ENCODE measurements around the gene IL36B.

The IL36B gene

DNA sequence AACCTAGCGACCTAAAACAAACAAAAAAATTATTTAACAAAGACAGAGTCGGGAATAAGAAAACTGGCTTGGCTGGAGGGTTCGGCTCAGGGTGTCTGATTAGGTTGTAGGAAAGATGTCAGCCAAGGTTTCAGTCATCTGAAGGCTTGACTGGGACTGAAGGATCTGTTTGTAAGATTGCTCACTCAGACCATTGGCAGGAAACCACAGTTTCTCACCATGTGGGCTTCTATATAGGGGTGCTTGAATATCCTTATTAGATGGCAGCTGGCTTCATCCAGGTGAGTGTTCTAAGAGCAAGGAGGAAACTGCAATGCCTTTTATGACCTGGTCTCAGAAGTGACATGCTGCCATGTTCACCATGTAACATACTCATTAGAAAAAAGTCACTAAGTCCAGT is 999 bp upstream of the IL36B start:
- ATAC-seq: no peak

DNA sequence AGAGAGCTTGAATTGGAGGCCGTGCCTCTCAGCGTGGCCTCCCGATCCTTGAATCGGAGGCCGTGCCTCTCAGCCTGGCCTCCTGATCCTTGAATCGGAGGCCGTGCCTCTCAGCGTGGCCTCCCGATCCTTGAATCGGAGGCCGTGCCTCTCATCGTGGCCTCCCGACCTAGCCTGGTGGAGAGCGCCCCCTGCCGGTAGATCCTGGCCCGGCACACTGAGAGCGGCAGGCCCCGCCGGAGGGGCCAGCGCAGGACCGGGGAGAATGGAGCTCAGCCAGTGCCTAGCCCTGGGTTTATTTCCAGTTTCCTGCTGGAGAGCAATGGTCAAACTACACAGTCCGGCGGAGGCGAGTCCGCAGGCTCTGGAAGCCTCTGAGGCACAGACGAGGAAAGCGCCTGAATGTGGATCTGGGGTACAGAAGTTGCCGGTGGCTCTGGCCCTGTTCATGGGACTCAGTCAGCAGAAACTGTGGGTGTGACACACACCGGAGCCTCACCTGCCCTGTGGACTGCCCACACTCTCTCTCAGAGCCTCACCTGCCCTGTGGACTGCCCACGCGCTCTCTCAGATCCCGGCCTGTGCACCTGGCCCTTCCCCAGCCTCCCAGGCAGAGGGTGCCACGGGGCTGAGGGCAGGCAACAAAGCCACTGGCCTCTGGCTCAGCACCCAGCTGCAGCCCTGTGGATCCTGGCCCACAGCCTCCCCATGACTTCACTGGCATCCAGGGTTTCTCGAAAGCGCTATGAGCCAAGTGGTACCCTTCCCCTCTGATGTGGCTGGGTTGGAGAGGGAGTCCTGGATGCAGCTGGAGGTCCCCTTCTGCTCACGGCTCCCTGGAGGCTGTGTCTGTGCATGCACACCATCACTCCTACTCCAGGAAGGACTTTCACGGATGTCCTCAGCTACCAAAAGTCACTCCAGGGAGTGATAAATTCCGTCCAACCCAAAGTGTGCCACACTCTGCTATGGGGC is 1.5 kb downstream of the IL36B start:
- TF ChIP-seq, protein P1, sequence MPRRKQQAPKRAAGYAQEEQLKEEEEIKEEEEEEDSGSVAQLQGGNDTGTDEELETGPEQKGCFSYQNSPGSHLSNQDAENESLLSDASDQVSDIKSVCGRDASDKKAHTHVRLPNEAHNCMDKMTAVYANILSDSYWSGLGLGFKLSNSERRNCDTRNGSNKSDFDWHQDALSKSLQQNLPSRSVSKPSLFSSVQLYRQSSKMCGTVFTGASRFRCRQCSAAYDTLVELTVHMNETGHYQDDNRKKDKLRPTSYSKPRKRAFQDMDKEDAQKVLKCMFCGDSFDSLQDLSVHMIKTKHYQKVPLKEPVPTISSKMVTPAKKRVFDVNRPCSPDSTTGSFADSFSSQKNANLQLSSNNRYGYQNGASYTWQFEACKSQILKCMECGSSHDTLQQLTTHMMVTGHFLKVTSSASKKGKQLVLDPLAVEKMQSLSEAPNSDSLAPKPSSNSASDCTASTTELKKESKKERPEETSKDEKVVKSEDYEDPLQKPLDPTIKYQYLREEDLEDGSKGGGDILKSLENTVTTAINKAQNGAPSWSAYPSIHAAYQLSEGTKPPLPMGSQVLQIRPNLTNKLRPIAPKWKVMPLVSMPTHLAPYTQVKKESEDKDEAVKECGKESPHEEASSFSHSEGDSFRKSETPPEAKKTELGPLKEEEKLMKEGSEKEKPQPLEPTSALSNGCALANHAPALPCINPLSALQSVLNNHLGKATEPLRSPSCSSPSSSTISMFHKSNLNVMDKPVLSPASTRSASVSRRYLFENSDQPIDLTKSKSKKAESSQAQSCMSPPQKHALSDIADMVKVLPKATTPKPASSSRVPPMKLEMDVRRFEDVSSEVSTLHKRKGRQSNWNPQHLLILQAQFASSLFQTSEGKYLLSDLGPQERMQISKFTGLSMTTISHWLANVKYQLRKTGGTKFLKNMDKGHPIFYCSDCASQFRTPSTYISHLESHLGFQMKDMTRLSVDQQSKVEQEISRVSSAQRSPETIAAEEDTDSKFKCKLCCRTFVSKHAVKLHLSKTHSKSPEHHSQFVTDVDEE (CRISPR knock-in tag; IDR thresholded peaks at IDR 0.05): no peak
- TF ChIP-seq GLIS3 (CRISPR knock-in tag; IDR thresholded peaks at IDR 0.05) (no peak), ZNF565 (CRISPR knock-in tag; conservative IDR thresholded peaks at IDR 0.05; ENCODE audit: low read depth) (no peak), BACH2 (CRISPR knock-in tag; IDR thresholded peaks at IDR 0.05; ENCODE audit: borderline replicate concordance) (no peak), ESRRG (CRISPR knock-in tag; IDR thresholded peaks at IDR 0.05) (no peak)
- TF ChIP-seq, protein P2, sequence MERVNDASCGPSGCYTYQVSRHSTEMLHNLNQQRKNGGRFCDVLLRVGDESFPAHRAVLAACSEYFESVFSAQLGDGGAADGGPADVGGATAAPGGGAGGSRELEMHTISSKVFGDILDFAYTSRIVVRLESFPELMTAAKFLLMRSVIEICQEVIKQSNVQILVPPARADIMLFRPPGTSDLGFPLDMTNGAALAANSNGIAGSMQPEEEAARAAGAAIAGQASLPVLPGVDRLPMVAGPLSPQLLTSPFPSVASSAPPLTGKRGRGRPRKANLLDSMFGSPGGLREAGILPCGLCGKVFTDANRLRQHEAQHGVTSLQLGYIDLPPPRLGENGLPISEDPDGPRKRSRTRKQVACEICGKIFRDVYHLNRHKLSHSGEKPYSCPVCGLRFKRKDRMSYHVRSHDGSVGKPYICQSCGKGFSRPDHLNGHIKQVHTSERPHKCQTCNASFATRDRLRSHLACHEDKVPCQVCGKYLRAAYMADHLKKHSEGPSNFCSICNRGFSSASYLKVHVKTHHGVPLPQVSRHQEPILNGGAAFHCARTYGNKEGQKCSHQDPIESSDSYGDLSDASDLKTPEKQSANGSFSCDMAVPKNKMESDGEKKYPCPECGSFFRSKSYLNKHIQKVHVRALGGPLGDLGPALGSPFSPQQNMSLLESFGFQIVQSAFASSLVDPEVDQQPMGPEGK (CRISPR knock-in tag; IDR thresholded peaks at IDR 0.05; ENCODE audit: borderline replicate concordance): no peak
- no peak for ATAC-seq

More for the DNA sequence above, 999 bp upstream of the IL36B start:
- no peak for TF ChIP-seq SNAI2 (CRISPR knock-in tag; IDR thresholded peaks at IDR 0.05)
- TF ChIP-seq, protein P3, sequence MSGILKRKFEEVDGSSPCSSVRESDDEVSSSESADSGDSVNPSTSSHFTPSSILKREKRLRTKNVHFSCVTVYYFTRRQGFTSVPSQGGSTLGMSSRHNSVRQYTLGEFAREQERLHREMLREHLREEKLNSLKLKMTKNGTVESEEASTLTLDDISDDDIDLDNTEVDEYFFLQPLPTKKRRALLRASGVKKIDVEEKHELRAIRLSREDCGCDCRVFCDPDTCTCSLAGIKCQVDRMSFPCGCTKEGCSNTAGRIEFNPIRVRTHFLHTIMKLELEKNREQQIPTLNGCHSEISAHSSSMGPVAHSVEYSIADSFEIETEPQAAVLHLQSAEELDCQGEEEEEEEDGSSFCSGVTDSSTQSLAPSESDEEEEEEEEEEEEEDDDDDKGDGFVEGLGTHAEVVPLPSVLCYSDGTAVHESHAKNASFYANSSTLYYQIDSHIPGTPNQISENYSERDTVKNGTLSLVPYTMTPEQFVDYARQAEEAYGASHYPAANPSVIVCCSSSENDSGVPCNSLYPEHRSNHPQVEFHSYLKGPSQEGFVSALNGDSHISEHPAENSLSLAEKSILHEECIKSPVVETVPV (CRISPR knock-in tag; IDR thresholded peaks at IDR 0.05): no peak
- TF ChIP-seq RARB (CRISPR knock-in tag; IDR thresholded peaks at IDR 0.05): no peak
- TF ChIP-seq OSR1 (CRISPR knock-in tag; IDR thresholded peaks at IDR 0.05): no peak
- no peak for TF ChIP-seq ARNTL (CRISPR knock-in tag; IDR thresholded peaks at IDR 0.05; ENCODE audit: borderline replicate concordance, low read depth)
- TF ChIP-seq, protein P4, sequence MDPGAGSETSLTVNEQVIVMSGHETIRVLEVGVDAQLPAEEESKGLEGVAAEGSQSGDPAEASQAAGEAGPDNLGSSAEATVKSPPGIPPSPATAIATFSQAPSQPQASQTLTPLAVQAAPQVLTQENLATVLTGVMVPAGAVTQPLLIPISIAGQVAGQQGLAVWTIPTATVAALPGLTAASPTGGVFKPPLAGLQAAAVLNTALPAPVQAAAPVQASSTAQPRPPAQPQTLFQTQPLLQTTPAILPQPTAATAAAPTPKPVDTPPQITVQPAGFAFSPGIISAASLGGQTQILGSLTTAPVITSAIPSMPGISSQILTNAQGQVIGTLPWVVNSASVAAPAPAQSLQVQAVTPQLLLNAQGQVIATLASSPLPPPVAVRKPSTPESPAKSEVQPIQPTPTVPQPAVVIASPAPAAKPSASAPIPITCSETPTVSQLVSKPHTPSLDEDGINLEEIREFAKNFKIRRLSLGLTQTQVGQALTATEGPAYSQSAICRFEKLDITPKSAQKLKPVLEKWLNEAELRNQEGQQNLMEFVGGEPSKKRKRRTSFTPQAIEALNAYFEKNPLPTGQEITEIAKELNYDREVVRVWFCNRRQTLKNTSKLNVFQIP (CRISPR knock-in tag; IDR thresholded peaks at IDR 0.05; ENCODE audit: borderline replicate concordance, low read depth): no peak
- TF ChIP-seq ESRRG (CRISPR knock-in tag; IDR thresholded peaks at IDR 0.05): no peak
- TF ChIP-seq PPARA (CRISPR knock-in tag; IDR thresholded peaks at IDR 0.05; ENCODE audit: borderline replicate concordance): no peak
- TF ChIP-seq ZFP30 (CRISPR knock-in tag; IDR thresholded peaks at IDR 0.05): no peak
- TF ChIP-seq, protein P5, sequence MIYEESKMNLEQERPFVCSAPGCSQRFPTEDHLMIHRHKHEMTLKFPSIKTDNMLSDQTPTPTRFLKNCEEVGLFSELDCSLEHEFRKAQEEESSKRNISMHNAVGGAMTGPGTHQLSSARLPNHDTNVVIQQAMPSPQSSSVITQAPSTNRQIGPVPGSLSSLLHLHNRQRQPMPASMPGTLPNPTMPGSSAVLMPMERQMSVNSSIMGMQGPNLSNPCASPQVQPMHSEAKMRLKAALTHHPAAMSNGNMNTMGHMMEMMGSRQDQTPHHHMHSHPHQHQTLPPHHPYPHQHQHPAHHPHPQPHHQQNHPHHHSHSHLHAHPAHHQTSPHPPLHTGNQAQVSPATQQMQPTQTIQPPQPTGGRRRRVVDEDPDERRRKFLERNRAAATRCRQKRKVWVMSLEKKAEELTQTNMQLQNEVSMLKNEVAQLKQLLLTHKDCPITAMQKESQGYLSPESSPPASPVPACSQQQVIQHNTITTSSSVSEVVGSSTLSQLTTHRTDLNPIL (CRISPR knock-in tag; IDR thresholded peaks at IDR 0.05; ENCODE audit: low read depth): no peak
- TF ChIP-seq, protein P2 (CRISPR knock-in tag; IDR thresholded peaks at IDR 0.05; ENCODE audit: borderline replicate concordance): no peak
- no peak for TF ChIP-seq GLIS3 (CRISPR knock-in tag; IDR thresholded peaks at IDR 0.05)

DNA sequence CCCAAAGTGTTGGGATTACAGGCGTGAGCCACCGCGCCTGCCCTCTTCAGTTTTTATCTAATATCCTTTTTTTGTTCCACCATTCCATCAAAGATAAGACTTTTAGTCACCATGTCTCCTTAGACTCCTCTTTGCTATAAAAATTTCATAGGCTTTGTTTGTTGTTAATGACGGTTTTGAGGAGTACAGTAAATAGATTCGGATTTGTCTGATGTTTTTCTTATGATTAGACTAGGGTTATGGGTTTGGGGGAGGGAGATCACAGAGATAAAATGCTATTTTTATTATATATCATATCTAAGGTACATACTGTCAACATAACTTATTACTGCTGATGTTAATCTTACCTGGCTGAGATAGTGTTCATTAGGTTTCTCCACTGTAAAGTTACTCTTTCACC is 6.2 kb downstream of the IL36B start:
- ATAC-seq: no peak
- TF ChIP-seq TCF4 (CRISPR knock-in tag; IDR thresholded peaks at IDR 0.05; ENCODE audit: borderline replicate concordance) (no peak), TOX (CRISPR knock-in tag; IDR thresholded peaks at IDR 0.05; ENCODE audit: borderline replicate concordance) (no peak), ESRRG (CRISPR knock-in tag; IDR thresholded peaks at IDR 0.05) (no peak), ZFP30 (CRISPR knock-in tag; IDR thresholded peaks at IDR 0.05) (no peak), ZFP3 (CRISPR knock-in tag; IDR thresholded peaks at IDR 0.05) (no peak), SNAI2 (CRISPR knock-in tag; IDR thresholded peaks at IDR 0.05) (no peak), PPARA (CRISPR knock-in tag; IDR thresholded peaks at IDR 0.05; ENCODE audit: borderline replicate concordance) (no peak), ZNF565 (CRISPR knock-in tag; conservative IDR thresholded peaks at IDR 0.05; ENCODE audit: low read depth) (no peak), BACH2 (CRISPR knock-in tag; IDR thresholded peaks at IDR 0.05; ENCODE audit: borderline replicate concordance) (no peak), ZNF70 (CRISPR knock-in tag; IDR thresholded peaks at IDR 0.05) (no peak), OSR1 (CRISPR knock-in tag; IDR thresholded peaks at IDR 0.05) (no peak), CSDC2 (CRISPR knock-in tag; IDR thresholded peaks at IDR 0.05) (no peak), GLIS3 (CRISPR knock-in tag; IDR thresholded peaks at IDR 0.05) (no peak)
- TF ChIP-seq, protein P5 (CRISPR knock-in tag; IDR thresholded peaks at IDR 0.05; ENCODE audit: low read depth): no peak
- TF ChIP-seq, protein P4 (CRISPR knock-in tag; IDR thresholded peaks at IDR 0.05; ENCODE audit: borderline replicate concordance, low read depth): no peak
